Epithelial cell of proximal tubule (primary cell): ENCODE measurements around the gene LAMA2. TPM values are rescaled to one million over a fixed set of nuclear protein-coding genes. Genes with fewer than 3 reads are reported as not detected.
A peak's percentile ranks its signal among the peaks of the same experiment; 100 is the strongest.

ENCODE experiments used
- DNase-seq: peaks from one replicate; pipeline ENCODE4 v3.0.0-alpha.2; 2011; ENCODE audit warnings: low read depth
- H3K4me3 ChIP-seq: 2 replicates; pipeline ENCODE4 v1.5.1; 2011; ENCODE audit warnings: low read depth, mild to moderate bottlenecking, low read length
- CTCF ChIP-seq: conservative IDR thresholded peaks from 2 replicates; pipeline ENCODE4 v1.5.1; 2012; ENCODE audit warnings: low read depth, mild to moderate bottlenecking, low read length
- total RNA-seq: library from RNA; depleted of rRNA; stranded (reverse); fragments of >200 nt; gene quantifications from 2 replicates; pipeline ENCODE4 v1.2.3, GENCODE V29; 2015

LAMA2 gene
- 0.69 and 2.7 TPM in 2 replicates for total RNA-seq

GRCh38 chr6:128882991-128883611 is at the start of gene LAMA2:
LAMA2 (plus strand) TSS chr6:128883138; CDS start chr6:128883246, 108 bp downstream.
- H3K4me3 ChIP-seq = peak within 1 kb of the TSS; percentile 53
- TF ChIP-seq CTCF = no peak
- DNase-seq = no peak

- H3K4me3 ChIP-seq = no peak overlapping the region
- no peak for DNase-seq
- TF ChIP-seq CTCF = no peak
These were observed 46.2 kb upstream of the LAMA2 start for GRCh38 chr6:128836761-128837160.

GRCh38 chr6:128841518-128841917 is 41.4 kb upstream of the LAMA2 start:
- H3K4me3 ChIP-seq = no peak overlapping the region
- DNase-seq = no peak
- TF ChIP-seq CTCF = no peak

- H3K4me3 ChIP-seq = no peak overlapping the region
- DNase-seq = no peak
- no peak for TF ChIP-seq CTCF
These were observed 38.3 kb upstream of the LAMA2 start for GRCh38 chr6:128844598-128844997.

GRCh38 chr6:128847431-128848210 is 35.3 kb upstream of the LAMA2 start:
- no peak overlapping the region for H3K4me3 ChIP-seq
- no peak for DNase-seq
- TF ChIP-seq CTCF = no peak

- no peak for TF ChIP-seq CTCF
- no peak for DNase-seq
- no peak overlapping the region for H3K4me3 ChIP-seq
These were observed 34.6 kb upstream of the LAMA2 start for GRCh38 chr6:128848212-128848935.
